GM12872 (cell line): Measurements from ENCODE around the gene PRPF4.

Experiments
- TF ChIP-seq, protein P1 (sequence below): IDR thresholded peaks from 3 replicates; pipeline ENCODE4 v1.5.1; 2011; ENCODE audit warnings: low read depth, mild to moderate bottlenecking, low read length, moderate library complexity; ENCODE audit not compliant: insufficient read depth

Gene PRPF4

GRCh38 chr9:113274474-113275156 is 843 bp upstream of the PRPF4 start:
- TF ChIP-seq, protein P1, sequence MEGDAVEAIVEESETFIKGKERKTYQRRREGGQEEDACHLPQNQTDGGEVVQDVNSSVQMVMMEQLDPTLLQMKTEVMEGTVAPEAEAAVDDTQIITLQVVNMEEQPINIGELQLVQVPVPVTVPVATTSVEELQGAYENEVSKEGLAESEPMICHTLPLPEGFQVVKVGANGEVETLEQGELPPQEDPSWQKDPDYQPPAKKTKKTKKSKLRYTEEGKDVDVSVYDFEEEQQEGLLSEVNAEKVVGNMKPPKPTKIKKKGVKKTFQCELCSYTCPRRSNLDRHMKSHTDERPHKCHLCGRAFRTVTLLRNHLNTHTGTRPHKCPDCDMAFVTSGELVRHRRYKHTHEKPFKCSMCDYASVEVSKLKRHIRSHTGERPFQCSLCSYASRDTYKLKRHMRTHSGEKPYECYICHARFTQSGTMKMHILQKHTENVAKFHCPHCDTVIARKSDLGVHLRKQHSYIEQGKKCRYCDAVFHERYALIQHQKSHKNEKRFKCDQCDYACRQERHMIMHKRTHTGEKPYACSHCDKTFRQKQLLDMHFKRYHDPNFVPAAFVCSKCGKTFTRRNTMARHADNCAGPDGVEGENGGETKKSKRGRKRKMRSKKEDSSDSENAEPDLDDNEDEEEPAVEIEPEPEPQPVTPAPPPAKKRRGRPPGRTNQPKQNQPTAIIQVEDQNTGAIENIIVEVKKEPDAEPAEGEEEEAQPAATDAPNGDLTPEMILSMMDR, result peak; percentile 70

- TF ChIP-seq, protein P1, result no peak
These were observed 3.4 kb downstream of the PRPF4 start for GRCh38 chr9:113278840-113279239.

DNA sequence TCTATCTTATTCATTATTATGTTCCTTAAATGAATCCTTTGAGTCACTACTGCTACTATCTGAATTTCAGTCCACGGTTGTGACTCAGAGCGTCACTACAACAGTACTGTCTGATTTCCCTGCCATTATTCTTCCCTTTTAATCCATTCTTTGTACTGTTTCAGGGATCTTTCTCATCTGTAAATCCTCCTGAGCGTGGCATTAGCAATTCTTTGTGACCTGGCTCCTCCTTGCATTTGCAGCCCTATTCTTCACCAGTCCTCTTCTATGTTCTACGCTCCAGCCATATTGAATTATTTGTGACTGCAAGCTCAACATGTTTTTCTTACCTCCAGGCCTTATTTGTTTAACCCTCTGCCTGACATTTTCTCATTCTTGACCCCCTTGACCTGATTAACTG is 5.9 kb downstream of the PRPF4 start:
- TF ChIP-seq, protein P1, result no peak

DNA sequence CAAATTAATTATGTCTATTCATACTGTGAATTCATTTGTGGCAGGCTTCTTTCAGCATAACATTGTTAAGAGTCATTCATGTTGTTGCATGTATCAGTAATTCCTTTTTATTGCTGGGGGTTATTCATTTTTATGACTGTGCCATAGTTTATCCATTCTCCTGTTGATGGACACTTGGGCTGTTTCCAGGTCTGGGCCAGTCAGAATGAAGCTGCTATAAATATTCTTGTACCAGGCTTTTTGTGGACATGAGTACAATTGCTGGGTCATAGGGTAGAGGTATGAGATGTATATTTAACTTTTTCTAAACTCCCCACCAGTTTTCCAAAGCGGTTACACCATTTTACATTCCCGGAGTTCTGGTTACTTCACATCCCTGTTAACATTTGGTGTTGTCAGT is 13.6 kb downstream of the PRPF4 start:
- TF ChIP-seq, protein P1, result no peak

- TF ChIP-seq, protein P1, result no peak
These were observed 14.7 kb downstream of the PRPF4 start for GRCh38 chr9:113290052-113290607.

DNA sequence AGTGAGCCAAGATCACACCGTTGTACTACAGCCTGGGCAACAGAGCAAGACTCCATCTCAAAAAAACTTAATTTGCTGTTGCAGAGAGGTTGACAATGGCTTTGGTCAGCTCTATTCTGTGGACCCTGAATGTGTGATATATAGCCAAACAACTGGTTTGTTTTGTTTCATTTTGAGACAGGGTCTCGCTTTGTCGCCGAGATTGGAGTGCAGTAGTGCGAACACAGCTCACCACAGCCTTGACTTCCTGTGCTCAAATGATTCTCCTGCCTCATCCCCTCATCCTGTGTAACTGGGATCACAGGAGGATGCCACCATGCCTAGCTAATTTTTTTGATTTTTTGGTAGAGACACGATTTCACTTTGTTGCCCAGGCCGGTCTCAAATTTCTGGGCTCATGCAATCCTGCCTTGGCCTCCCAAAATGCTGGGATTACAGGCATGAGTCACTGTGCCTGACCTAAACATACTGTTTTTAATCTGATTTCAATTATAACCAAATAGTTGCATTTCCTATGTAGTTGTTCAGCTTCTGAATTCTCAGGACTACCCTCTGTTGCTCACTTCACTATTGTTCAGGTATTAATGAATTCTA is 17.9 kb downstream of the PRPF4 start:
- TF ChIP-seq, protein P1, result no peak

DNA sequence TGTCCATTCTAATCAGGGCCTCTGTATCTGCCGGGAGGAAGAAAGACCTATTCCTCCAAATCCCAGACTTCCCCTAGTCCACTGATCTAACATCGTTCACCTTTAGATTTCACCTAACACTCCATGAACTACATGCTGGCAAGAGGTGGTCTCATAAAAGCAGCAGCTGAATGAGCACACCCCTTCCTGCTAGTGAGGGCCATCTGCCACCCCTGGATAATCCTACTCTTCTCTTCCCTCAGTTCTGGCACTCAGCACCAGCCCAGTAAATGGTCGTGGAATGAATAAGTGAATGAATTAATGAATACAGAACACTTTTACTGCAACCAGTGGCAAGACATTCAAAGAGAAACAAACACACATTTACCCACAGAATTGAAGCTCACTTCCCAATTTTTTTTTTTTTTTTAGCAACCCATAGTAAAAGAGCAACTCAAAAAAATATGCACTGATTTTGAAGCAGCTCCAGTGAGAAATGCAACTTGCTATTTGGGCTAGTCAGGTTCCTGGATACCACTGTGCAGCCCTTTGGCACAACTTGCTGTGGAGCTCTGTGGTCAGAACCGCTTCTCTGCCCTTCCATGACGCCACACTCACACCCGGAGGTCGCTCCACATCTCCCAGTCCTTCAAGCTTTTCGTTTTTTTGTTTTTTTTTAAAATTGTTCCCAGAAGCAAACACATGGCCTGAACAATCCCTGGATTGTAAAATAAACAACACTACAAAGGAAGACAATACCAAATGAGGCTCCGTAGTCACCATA is 21.5 kb downstream of the PRPF4 start:
- TF ChIP-seq, protein P1, result no peak
